ENCODE measurements around the gene CAPN3.

CAPN3 gene

GRCh38 chr15:42354824-42355223 lies 4.5 kb upstream of the CAPN3 start:
- Histone ChIP-seq H3K27ac (ENCODE audit: low read length) (no peak overlapping the region), H3K36me3 (replicated peaks; ENCODE audit: low read depth, low read length) (peaks cover 19% of the 10 kb centered on the region), H3K4me3 (ENCODE audit: low read length) (no peak overlapping the region), H3K4me2 (ENCODE audit: low read length) (no peak overlapping the region), H4K20me1 (ENCODE audit: insufficient read depth, low read length) (no peaks in the 10 kb centered on the region), H2AFZ (ENCODE audit: low read depth, low read length) (no peak overlapping the region), H3K4me1 (ENCODE audit: low read length) (no peaks in the 10 kb centered on the region), H3K9ac (ENCODE audit: low read length) (no peak overlapping the region), H3K27me3 (ENCODE audit: low read depth, low read length) (no peaks in the 10 kb centered on the region), H3K9me3 (ENCODE audit: insufficient read depth, low read length) (no peaks in the 10 kb centered on the region), H3K79me2 (ENCODE audit: low read length) (no peaks in the 10 kb centered on the region)
- TF ChIP-seq EZH2phosphoT487 (IDR thresholded peaks at IDR 0.05; ENCODE audit: low read depth) (no peak), CTCF (IDR thresholded peaks at IDR 0.05; ENCODE audit: low read depth, low read length) (no peak)

DNA sequence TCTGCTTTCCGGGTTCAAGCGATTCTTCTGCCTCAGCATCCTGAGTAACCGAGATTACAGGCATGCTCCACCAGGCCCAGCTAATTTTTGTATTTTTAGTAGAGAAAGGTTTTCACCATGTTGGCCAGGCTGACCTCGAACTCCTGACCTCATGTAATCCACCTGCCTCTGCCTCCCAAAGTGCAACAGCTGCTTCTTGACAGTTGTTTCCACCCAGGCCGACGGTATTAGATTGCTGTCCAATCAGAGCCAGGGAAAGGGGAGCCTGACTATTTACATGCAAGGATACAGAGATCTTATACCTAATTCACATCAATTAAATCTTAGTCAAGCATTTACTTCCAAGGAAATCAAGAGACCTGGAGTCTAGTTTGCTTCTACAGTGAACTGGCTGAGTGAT lies 4.0 kb upstream of the CAPN3 start:
- no peak overlapping the region for H3K27ac ChIP-seq (ENCODE audit: low read length)
- no peaks in the 10 kb centered on the region for H3K9me3 ChIP-seq (ENCODE audit: insufficient read depth, low read length)
- H3K36me3 ChIP-seq (replicated peaks; ENCODE audit: low read depth, low read length): peaks cover 19% of the 10 kb centered on the region
- H3K9ac ChIP-seq (ENCODE audit: low read length): no peak overlapping the region
- no peaks in the 10 kb centered on the region for H3K79me2 ChIP-seq (ENCODE audit: low read length)
- TF ChIP-seq CTCF (IDR thresholded peaks at IDR 0.05; ENCODE audit: low read depth, low read length) (no peak), EZH2phosphoT487 (IDR thresholded peaks at IDR 0.05; ENCODE audit: low read depth) (no peak)
- no peaks in the 10 kb centered on the region for H3K4me1 ChIP-seq (ENCODE audit: low read length)
- no peak overlapping the region for H3K4me2 ChIP-seq (ENCODE audit: low read length)
- no peak overlapping the region for H2AFZ ChIP-seq (ENCODE audit: low read depth, low read length)
- no peaks in the 10 kb centered on the region for H4K20me1 ChIP-seq (ENCODE audit: insufficient read depth, low read length)
- H3K4me3 ChIP-seq (ENCODE audit: low read length): no peak overlapping the region
- H3K27me3 ChIP-seq (ENCODE audit: low read depth, low read length): no peaks in the 10 kb centered on the region

DNA sequence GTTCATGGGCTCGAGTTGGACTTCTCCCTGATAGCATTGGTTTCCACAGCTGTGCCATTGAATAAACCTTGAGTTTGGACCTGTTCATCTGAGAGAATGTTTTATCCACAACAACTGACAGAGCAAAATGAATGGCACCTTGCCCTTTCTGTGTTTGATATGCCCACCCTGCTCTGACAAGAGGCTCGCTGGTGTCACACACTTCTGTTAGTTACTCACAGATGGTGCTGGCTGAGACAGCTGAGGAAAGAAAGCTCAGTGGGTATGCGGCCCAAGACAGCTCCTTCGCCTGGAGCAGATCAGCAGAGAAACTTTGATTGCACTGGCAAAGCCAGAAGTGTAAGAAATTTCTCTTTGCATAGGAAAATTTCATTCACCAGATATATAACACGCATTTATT lies 2.5 kb upstream of the CAPN3 start:
- no peak for TF ChIP-seq EZH2phosphoT487 (IDR thresholded peaks at IDR 0.05; ENCODE audit: low read depth)
- TF ChIP-seq CTCF (IDR thresholded peaks at IDR 0.05; ENCODE audit: low read depth, low read length): no peak
- Histone ChIP-seq H3K79me2 (ENCODE audit: low read length) (no peaks in the 10 kb centered on the region), H3K27ac (ENCODE audit: low read length) (no peak overlapping the region), H3K9me3 (ENCODE audit: insufficient read depth, low read length) (no peaks in the 10 kb centered on the region), H2AFZ (ENCODE audit: low read depth, low read length) (no peak overlapping the region), H3K9ac (ENCODE audit: low read length) (no peak overlapping the region), H4K20me1 (ENCODE audit: insufficient read depth, low read length) (no peaks in the 10 kb centered on the region), H3K4me2 (ENCODE audit: low read length) (no peak overlapping the region), H3K27me3 (ENCODE audit: low read depth, low read length) (no peaks in the 10 kb centered on the region), H3K36me3 (replicated peaks; ENCODE audit: low read depth, low read length) (peaks cover 17% of the 10 kb centered on the region), H3K4me1 (ENCODE audit: low read length) (no peaks in the 10 kb centered on the region), H3K4me3 (ENCODE audit: low read length) (no peak overlapping the region)

GRCh38 chr15:42358141-42358540 lies 1.2 kb upstream of the CAPN3 start:
- Histone ChIP-seq H3K9me3 (ENCODE audit: insufficient read depth, low read length) (no peaks in the 10 kb centered on the region), H2AFZ (ENCODE audit: low read depth, low read length) (no peak overlapping the region), H3K4me2 (ENCODE audit: low read length) (no peak overlapping the region), H3K4me1 (ENCODE audit: low read length) (no peaks in the 10 kb centered on the region), H4K20me1 (ENCODE audit: insufficient read depth, low read length) (no peaks in the 10 kb centered on the region), H3K27ac (ENCODE audit: low read length) (no peak overlapping the region), H3K36me3 (replicated peaks; ENCODE audit: low read depth, low read length) (peaks cover 9% of the 10 kb centered on the region), H3K79me2 (ENCODE audit: low read length) (no peaks in the 10 kb centered on the region), H3K27me3 (ENCODE audit: low read depth, low read length) (no peaks in the 10 kb centered on the region), H3K9ac (ENCODE audit: low read length) (no peak overlapping the region), H3K4me3 (ENCODE audit: low read length) (no peak overlapping the region)
- TF ChIP-seq CTCF (IDR thresholded peaks at IDR 0.05; ENCODE audit: low read depth, low read length) (no peak), EZH2phosphoT487 (IDR thresholded peaks at IDR 0.05; ENCODE audit: low read depth) (no peak)
